ENCODE results near the gene MTMR3. TPM values are rescaled to one million over a fixed set of nuclear protein-coding genes. Genes with fewer than 3 reads are reported as not detected.

Gene MTMR3
- total RNA-seq, 1 donor from 2014 or later = 35.4 TPM

DNA sequence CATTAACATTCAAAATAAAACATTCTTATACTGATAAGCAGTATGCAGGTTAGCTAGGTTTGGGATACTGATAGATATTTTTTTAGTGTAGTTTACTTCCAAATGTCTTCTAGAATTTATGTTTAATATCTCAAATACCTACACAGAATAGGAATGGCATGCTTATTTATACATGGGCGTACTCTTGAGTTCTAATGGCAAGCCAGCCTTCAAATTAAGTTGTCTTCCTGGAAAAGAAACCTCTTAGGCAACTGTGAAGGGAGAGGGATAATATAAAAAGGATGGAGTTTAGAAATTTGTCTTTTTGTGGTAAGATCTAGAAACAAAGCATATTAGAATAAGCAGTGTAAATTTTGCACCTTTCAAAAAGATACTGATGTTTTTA lies 65.4 kb downstream of the MTMR3 start:
- Histone ChIP-seq H3K9ac (no peak overlapping the region), H3K9me3 (ENCODE audit: low read depth) (no peaks in the 10 kb centered on the region), H3K27ac (no peak overlapping the region), H3K79me2 (ENCODE audit: low read depth) (peaks cover 97% of the 10 kb centered on the region), H2AFZ (replicated peaks) (no peak overlapping the region), H3K4me3 (no peak overlapping the region), H3K4me2 (no peak overlapping the region), H3K36me3 (no peaks in the 10 kb centered on the region), H4K20me1 (ENCODE audit: low read depth) (peaks cover 77% of the 10 kb centered on the region), H3F3A (ENCODE audit: low read depth) (no peaks in the 10 kb centered on the region), H3K27me3 (no peaks in the 10 kb centered on the region), H3K4me1 (no peaks in the 10 kb centered on the region)
- Mint-ChIP-seq H3K36me3 (peaks cover 4% of the 10 kb centered on the region), H3K27me3 (ENCODE audit: insufficient read depth, low read depth) (peaks cover 2% of the 10 kb centered on the region), H3K4me1 (peaks cover 15% of the 10 kb centered on the region), H3K9me3 (no peaks in the 10 kb centered on the region), H3K4me3 (no peak overlapping the region), H3K27ac (peak overlapping the region; percentile 17)
- DNase-seq (ENCODE audit: low spot score) = no peak
- TF ChIP-seq EZH2phosphoT487 (IDR thresholded peaks at IDR 0.05) = no peak
- TF ChIP-seq, protein P1, sequence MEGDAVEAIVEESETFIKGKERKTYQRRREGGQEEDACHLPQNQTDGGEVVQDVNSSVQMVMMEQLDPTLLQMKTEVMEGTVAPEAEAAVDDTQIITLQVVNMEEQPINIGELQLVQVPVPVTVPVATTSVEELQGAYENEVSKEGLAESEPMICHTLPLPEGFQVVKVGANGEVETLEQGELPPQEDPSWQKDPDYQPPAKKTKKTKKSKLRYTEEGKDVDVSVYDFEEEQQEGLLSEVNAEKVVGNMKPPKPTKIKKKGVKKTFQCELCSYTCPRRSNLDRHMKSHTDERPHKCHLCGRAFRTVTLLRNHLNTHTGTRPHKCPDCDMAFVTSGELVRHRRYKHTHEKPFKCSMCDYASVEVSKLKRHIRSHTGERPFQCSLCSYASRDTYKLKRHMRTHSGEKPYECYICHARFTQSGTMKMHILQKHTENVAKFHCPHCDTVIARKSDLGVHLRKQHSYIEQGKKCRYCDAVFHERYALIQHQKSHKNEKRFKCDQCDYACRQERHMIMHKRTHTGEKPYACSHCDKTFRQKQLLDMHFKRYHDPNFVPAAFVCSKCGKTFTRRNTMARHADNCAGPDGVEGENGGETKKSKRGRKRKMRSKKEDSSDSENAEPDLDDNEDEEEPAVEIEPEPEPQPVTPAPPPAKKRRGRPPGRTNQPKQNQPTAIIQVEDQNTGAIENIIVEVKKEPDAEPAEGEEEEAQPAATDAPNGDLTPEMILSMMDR (IDR thresholded peaks at IDR 0.05) = no peak
- TF ChIP-seq EZH2 (IDR thresholded peaks at IDR 0.05) = no peak

DNA sequence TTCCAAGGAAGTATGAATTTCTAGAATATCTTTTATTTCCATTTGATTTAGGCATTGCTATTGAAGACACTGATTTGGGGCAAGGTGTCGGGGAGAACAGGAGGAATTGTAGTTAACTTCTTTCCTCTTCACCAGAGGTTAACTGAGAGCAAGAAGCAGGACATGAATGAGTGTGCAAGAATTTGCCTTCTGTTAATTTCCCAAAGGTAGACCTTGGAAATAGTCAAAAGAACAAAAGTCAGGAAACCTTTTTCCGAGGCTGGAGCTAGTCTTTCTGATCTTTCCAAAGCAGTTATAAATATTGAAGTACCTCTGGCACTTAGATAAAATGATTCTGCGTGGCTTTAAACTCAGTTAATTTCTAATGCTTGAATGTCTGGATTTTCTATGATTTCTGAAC lies 66.9 kb downstream of the MTMR3 start:
- Histone ChIP-seq H4K20me1 (ENCODE audit: low read depth) (peaks cover 87% of the 10 kb centered on the region), H3K4me1 (no peaks in the 10 kb centered on the region), H3K36me3 (no peaks in the 10 kb centered on the region), H3K4me2 (no peak overlapping the region), H3K9ac (no peak overlapping the region), H3F3A (ENCODE audit: low read depth) (no peaks in the 10 kb centered on the region), H3K27me3 (no peaks in the 10 kb centered on the region), H3K9me3 (ENCODE audit: low read depth) (no peaks in the 10 kb centered on the region), H2AFZ (replicated peaks) (no peak overlapping the region), H3K4me3 (no peak overlapping the region), H3K79me2 (ENCODE audit: low read depth) (peaks cover 95% of the 10 kb centered on the region), H3K27ac (no peak overlapping the region)
- Mint-ChIP-seq H3K36me3 (peaks cover 3% of the 10 kb centered on the region), H3K9me3 (no peaks in the 10 kb centered on the region), H3K27ac (no peak overlapping the region), H3K4me3 (no peak overlapping the region), H3K4me1 (peaks cover 15% of the 10 kb centered on the region), H3K27me3 (ENCODE audit: insufficient read depth, low read depth) (peaks cover 2% of the 10 kb centered on the region)
- TF ChIP-seq EZH2 (IDR thresholded peaks at IDR 0.05) = no peak
- TF ChIP-seq, protein P1 (IDR thresholded peaks at IDR 0.05) = no peak
- no peak for TF ChIP-seq EZH2phosphoT487 (IDR thresholded peaks at IDR 0.05)
- DNase-seq (ENCODE audit: low spot score) = no peak

DNA sequence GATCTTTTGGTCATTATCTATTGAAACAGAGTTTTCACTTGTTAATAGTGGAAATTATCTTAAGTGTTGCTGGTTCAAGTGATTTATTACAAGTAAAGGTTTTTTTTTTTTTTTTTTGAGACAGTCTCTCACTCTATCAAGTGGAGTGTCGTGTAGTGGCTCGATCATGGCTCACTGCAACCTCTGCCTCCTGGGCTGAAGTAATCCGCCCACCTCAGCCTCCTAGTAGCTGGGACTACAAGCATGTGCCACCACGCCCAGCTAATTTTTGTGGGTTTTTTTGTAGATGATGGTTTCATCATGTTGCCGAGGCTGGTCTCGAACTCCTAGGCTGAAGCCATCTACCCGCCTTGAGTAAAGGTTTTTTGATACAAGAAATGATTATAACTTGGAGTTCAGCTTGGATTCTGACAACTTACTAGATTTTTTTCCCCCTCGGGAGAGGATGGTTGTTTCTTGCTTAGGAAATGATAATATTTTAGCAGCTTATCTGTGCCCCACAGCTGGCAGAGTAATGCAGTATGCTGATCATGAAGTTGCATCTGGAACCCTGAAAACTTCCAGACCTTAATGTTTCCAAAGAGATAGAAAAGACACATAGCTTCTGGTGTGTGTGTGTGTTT lies 68.9 kb downstream of the MTMR3 start:
- Mint-ChIP-seq H3K27ac (no peak overlapping the region), H3K27me3 (ENCODE audit: insufficient read depth, low read depth) (no peaks in the 10 kb centered on the region), H3K4me1 (peaks cover 10% of the 10 kb centered on the region), H3K36me3 (peaks cover 3% of the 10 kb centered on the region), H3K9me3 (no peaks in the 10 kb centered on the region), H3K4me3 (no peak overlapping the region)
- no peak overlapping the region for H3K27ac ChIP-seq
- H3K4me1 ChIP-seq = no peaks in the 10 kb centered on the region
- H4K20me1 ChIP-seq (ENCODE audit: low read depth) = peaks cover 82% of the 10 kb centered on the region
- no peaks in the 10 kb centered on the region for H3F3A ChIP-seq (ENCODE audit: low read depth)
- no peak overlapping the region for H3K4me2 ChIP-seq
- TF ChIP-seq EZH2phosphoT487 (IDR thresholded peaks at IDR 0.05) (no peak), EZH2 (IDR thresholded peaks at IDR 0.05) (no peak)
- TF ChIP-seq, protein P1 (IDR thresholded peaks at IDR 0.05) = no peak
- no peaks in the 10 kb centered on the region for H3K36me3 ChIP-seq
- no peak overlapping the region for H2AFZ ChIP-seq (replicated peaks)
- no peaks in the 10 kb centered on the region for H3K27me3 ChIP-seq
- H3K79me2 ChIP-seq (ENCODE audit: low read depth) = peaks cover 93% of the 10 kb centered on the region
- no peaks in the 10 kb centered on the region for H3K9me3 ChIP-seq (ENCODE audit: low read depth)
- H3K9ac ChIP-seq = no peak overlapping the region
- no peak overlapping the region for H3K4me3 ChIP-seq
- no peak for DNase-seq (ENCODE audit: low spot score)

Measured in neural progenitor cell (in vitro differentiated cells).